ENCODE data around the gene RANBP3.

The RANBP3 gene

DNA sequence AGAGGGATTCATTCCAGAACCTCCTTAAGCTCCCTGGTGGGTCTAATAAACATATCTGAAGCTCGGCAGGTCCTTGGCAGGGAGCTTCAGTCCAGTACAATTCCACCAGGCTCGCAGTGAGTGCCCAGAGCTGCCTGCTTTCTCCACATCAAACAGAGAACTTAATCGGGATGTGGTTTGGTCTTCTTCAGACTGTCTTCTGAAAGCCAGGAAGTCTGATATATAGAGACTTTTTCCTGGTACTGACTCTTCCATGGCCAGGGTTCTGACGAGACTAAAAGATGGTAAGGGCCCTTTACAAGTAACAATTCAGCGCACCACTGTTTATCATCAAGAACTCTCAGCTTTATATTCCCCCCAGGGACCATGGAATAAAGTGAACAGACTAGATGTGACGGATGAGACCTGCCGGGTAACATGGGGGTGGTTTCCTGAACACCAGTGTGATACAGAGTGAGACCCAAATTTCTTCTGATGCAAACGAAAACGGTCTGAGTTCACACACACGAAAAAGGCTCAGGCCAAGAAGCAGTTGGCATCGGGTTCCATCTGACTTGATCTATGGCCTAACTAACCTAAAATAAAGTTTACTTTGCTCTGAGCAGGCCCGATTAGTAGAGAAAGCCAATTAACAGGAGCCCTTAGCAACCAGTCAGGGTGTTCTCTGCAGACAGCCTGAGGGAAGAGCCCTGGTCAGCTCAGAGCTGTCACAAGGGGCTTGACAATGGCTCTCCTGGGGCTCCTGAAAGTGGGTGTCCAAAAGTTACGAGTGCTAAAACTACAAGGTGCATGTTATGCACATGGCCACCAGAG is 29.0 kb downstream of the RANBP3 start:
- DNase-seq, result no peak

GRCh38 chr19:5947435-5947834 is 30.5 kb downstream of the RANBP3 start:
- peak; percentile 44 for DNase-seq

GRCh38 chr19:5943623-5944022 is 34.3 kb downstream of the RANBP3 start:
- no peak for DNase-seq

DNA sequence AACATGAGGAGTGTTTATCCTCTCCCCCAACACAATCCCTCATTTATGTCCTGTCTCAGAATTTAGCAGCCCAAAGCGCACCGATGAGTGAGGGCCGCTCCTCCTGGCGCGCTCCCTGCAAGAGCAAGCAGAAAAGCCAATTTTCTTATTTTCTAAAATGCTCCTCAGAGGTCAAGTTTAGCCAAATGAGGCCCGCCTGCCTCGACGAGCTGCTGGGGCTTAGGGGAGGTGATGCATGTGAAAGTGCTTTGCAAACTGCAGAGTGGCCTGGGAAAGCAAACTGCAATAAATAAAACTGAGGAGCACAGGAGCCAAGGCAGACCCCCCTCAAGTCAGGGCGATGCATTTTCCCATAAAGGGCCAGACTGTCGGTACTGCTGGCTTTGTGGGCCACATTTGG is 34.9 kb downstream of the RANBP3 start:
- no peak for DNase-seq

- DNase-seq, result no peak
Measured at GRCh38 chr19:5941673-5942072, 36.3 kb downstream of the RANBP3 start.

DNA sequence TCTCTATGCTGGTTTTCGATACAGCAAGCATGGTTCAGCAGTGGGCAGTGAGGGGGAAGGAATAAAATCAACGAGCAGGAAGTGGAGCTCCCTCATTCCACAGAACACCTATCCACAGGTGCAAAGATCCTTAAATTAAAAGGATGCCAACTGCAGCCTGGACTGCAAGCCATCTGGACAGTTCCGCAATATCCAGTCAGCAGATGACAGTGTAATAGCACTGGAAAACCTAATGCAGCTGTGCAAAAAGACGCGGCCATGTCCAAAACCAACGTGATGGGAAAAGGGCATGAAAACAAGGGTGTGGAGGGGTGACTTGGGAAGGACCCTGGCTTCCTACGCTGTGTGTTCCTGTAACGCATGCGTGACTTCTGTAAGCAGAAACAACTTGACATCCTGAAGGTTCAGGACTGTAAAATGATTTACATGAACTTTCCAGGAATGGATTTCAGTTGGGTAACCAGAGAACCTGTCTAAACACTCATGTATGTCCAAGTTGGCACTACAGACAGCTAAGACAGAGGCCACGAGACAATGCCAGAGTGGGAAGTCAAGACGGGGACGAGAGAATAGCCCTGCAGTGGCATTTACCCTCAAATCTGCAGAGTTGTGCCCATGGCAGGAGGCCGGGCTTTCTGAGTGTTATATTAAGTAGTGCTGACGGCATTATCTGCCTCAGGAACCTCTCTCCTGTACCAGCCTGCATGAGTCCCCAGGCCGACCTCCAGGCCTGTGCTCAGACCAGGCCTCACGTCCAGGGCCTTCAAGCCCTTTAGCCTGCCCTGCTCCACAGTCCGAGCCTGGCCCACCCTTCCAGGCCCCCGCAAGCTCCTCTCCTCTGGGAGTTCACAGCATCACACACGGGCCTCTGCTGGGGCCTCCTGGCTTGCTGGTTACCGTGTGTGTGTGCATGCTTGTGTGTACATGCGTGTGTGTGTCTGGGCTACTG is 37.4 kb downstream of the RANBP3 start:
- DNase-seq, result no peak

GRCh38 chr19:5937550-5937949 is 40.4 kb downstream of the RANBP3 start:
- DNase-seq, result no peak

- DNase-seq, result no peak
Measured at GRCh38 chr19:5936292-5936592, 41.7 kb downstream of the RANBP3 start.

- DNase-seq, result no peak
Measured at GRCh38 chr19:5935473-5936291, 42.3 kb downstream of the RANBP3 start.

DNA sequence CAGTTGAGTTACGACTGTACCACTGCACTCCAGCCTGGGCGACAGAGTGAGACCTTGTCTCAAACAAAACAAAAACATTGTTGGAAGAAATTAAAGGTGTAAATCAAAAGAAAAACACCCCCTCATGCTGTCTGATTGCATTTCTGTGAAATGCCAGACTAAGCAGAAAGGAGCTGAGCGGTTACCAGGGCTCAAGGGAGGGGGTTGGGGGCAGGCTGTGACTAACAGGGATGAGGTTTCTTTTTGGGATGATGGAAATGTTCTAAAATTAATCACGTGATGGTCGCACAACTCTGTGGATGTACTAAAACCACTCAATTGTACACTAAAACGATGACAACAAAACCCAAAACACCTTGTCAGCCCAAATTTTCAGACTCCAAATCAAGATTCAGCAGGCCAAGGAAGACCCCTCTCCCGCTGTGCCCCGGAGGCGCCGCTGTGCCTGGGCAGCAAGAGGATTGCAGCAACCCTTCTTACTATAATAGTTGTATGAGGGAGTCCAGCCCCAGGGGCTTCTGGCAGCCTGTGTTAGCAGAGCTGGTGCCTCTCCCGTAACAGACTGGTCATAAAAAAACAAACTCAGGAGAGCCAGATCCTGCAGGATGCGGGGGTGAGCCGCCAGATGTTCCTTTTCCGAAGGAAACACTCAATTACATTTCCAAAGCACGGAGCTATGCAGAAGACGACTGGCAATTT is 43.0 kb downstream of the RANBP3 start:
- DNase-seq, result no peak

- no peak for DNase-seq
Measured at GRCh38 chr19:5934069-5934401, 43.9 kb downstream of the RANBP3 start.

DNA sequence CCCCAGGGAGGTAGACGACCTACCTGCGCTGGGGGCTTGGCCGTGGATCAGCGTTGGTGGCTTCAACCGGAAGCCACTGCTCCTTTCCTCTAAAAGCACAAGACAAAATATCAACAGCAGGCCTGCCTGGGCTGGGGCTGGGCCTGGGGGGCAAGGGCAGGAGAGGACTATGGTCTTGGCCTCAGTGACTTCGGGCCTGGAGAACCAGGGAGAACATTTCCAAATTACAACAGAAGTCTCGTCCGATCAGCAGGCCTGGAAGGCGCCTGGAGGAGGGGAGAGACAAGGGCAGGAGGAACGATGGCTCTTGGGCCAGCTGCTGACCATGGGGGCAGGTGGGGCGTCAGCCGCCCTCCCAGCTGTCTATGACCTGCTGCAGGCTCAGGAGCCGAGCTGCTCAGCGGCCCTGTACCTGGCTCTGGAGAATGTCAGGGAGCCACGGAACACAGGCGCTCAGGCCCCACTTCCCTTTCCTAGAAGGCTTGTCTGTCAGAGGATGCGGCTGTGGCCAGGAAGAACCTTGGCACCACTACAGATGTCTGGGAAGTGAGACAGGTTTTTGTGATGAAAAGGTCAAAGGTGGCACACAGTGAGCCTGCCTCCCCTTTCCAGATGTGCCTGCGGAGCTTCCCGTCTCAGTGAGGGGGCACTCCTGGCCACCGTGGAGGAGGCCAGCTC is 44.4 kb downstream of the RANBP3 start:
- DNase-seq, result no peak

DNA sequence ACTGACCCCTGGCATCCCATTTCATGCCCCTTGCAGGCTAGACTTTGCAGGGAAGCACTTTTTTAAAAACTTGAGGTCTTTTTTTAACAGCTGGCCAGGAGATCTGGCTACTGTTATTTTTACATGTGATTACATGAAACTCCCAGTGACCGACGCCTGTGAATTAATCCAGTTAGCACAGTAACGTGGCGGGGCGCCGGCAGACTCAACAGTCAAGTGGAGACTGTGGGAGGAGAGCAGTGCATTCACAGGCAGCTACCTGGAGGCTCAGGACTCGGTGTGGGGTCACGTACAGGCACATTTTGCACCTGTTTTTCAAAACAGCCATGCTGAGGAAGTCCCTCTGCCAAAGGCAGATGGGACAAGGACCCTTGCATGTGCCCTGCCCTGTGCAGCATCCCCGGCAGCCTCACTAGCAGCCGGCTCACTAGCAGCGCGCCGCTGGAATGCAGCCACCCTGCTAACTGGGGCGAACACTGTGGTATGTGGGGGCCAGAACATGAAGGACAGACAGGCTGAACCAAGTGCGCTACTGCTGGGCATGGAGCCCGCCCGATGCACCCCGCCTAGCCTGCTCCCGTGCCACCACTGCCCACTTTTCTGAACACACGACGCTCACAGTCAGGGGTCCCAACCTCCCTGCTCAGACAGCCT is 45.2 kb downstream of the RANBP3 start:
- no peak for DNase-seq

- DNase-seq, result no peak
Measured at GRCh38 chr19:5932146-5932545, 45.8 kb downstream of the RANBP3 start.

- DNase-seq, result no peak
Measured at GRCh38 chr19:5931251-5931650, 46.7 kb downstream of the RANBP3 start.

DNA sequence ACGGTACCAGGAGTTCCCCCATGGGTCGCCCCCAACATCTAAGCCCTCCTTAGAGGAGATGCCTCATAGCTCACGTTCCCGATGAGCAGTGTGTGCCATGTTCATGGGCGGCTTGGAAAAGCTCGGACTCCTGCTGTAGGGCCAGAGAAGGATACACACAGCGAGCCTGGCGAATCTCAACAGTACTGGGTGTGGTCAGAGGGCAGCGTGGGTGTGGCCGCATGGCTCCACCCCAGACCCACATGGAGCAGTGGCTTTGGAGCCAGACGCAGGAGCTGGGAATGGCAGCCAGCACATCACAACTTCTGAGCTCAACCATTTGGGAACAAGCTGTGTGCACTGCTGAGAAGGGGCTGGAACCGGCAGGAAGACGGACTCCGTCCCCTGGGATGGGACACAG is 48.3 kb downstream of the RANBP3 start:
- no peak for DNase-seq

- no peak for DNase-seq
Measured at GRCh38 chr19:5929179-5929578, 48.8 kb downstream of the RANBP3 start.

GRCh38 chr19:5927441-5927821 is 50.5 kb downstream of the RANBP3 start:
- DNase-seq, result no peak

DNA sequence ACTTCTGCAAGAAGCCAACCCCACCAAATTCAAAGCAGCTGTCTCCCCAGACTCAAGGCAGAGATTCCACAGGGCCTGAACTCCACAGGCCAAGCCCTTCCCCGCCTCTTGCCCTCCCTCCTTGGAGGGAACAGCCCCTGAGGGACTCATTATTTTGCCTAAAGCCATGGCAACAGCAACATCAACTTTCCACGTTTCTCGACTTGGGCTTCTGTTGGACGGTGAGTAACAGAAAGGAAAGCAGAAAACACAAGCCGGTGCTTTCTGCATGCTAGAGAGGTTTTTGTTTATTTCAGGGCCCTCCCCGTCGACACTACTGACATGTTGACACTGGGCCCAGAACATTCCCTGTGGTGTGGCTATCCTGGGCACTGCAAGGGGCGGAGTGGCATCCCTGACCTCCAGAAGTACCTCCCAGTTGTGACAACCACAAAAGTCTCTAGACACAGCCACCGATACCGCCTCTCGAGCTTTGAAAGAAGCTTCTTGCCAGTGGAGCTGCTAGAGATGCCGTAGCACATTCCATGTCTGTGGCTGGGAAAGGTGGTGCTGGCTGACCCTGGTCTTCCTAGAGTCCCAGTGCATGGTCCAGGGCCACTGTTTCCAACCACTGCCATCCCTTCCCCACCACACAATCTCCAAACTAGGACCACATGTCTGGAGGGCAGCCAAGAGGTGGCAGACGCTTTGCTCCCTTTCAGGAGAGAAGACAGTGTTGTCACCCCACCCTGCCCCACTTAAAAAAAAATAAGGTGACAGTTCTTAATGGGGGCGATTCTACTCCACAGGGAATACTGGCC is 51.1 kb downstream of the RANBP3 start:
- DNase-seq, result no peak

- no peak for DNase-seq
Measured at GRCh38 chr19:5925830-5926427, 52.0 kb downstream of the RANBP3 start.
